Panc1 (cell line): ENCODE data around the gene ZNF441. TPM values are rescaled to one million over a fixed set of nuclear protein-coding genes. Genes with fewer than 3 reads are reported as not detected.

ENCODE experiments used
- ATAC-seq: fragments of 200-7000 bp; cut with Tn5 transposase; 2 replicates; pipeline ENCODE4 v1.9.1; 2020; ENCODE audit warnings: mild to moderate bottlenecking, moderate library complexity
- BruUV-seq: library from RNA; stranded (reverse); fragments of 400-500 nt; replicated peaks from 2 replicates; lab custom pipeline; 2021; lab: Mats Ljungman, UMichigan
- CTCF ChIA-PET: fragments of 300-600 bp; sonication (Branson Sonifier 250); formaldehyde crosslinking; loops from one replicate; lab custom pipeline; 2022; ENCODE audit warnings: antibody characterized with exemption; lab: Charles Lee
- POLR2A ChIA-PET: fragments of 300-600 bp; sonication (Branson Sonifier 250); formaldehyde crosslinking; loops from one replicate; lab custom pipeline; 2022; ENCODE audit warnings: antibody characterized with exemption; lab: Charles Lee
- DNase-seq: peaks from one replicate; pipeline ENCODE4 v3.0.0-alpha.2; 2010; ENCODE audit warnings: low read depth, low spot score
- H3K27ac ChIP-seq: 2 replicates; pipeline ENCODE4 v1.5.1; 2011; ENCODE audit warnings: mild to moderate bottlenecking, low read length, inconsistent platforms
- H3K27me3 ChIP-seq: fragments of 200-500 bp; sonication (Bioruptor generic); 2 replicates; pipeline ENCODE4 v1.6.0; 2014; ENCODE audit warnings: low read length, inconsistent platforms; ENCODE audit not compliant: control insufficient read depth, insufficient read depth
- H3K36me3 ChIP-seq: fragments of 200-500 bp; sonication (Bioruptor generic); 2 replicates; pipeline ENCODE4 v1.5.1; 2014; ENCODE audit warnings: inconsistent platforms, mild to moderate bottlenecking, low read length, moderate library complexity; ENCODE audit not compliant: control insufficient read depth, insufficient read depth
- H3K4me1 ChIP-seq: 2 replicates; pipeline ENCODE4 v1.5.1; 2011; ENCODE audit warnings: inconsistent platforms, mild to moderate bottlenecking, low read length, moderate library complexity; ENCODE audit not compliant: control insufficient read depth, insufficient read depth
- H3K4me3 ChIP-seq, 2 experiments: 2 replicates each; pipeline ENCODE4 v1.5.1; 2011 to 2012; ENCODE audit warnings: low read depth in 2 of 2, low read length in 2 of 2, mild to moderate bottlenecking in 2 of 2, inconsistent platforms in 1 of 2, moderate library complexity in 1 of 2
- H3K9me3 ChIP-seq: fragments of 200-500 bp; sonication (Bioruptor generic); 2 replicates; pipeline ENCODE4 v1.5.1; 2014; ENCODE audit warnings: low read depth, mild to moderate bottlenecking, inconsistent platforms, low read length, moderate library complexity; ENCODE audit not compliant: control insufficient read depth, insufficient read depth
- POLR2AphosphoS5 ChIP-seq: IDR thresholded peaks from 2 replicates; pipeline ENCODE4 v1.6.1; 2012; ENCODE audit warnings: mild to moderate bottlenecking, low read depth, low read length, moderate library complexity
- SIN3A ChIP-seq: IDR thresholded peaks from 2 replicates; pipeline ENCODE4 v1.6.1; 2012; ENCODE audit warnings: low read depth, mild to moderate bottlenecking, low read length, moderate library complexity, borderline replicate concordance; ENCODE audit not compliant: insufficient read depth
- TCF7L2 ChIP-seq: IDR thresholded peaks from 2 replicates; pipeline ENCODE4 v1.6.1; 2011; ENCODE audit warnings: mild to moderate bottlenecking, low read depth, low read length, inconsistent platforms
- in situ Hi-C: cut with HindIII; loops from 2 replicates; pipeline ENCODE4 v1.10.0; 2016; ENCODE audit warnings: low sequenced_read_pairs, low pct_unique_long_range_greater_than_20kb
- intact Hi-C: fragments of 100-400 bp; cut with micrococcal nuclease; formaldehyde crosslinking; loops from one replicate; pipeline ENCODE4 v1.10.0; 2022; ENCODE audit not compliant: unreplicated experiment
- total RNA-seq: library from RNA; stranded (reverse); gene quantifications from one replicate; pipeline ENCODE4 v1.2.1, GENCODE V29; 2021; ENCODE audit not compliant: unreplicated experiment
- TF ChIP-seq, protein P1 (sequence below): fragments of 450-650 bp; IDR thresholded peaks from 2 replicates; pipeline ENCODE4 v1.5.1; 2017; ENCODE audit warnings: mild to moderate bottlenecking
- TF ChIP-seq, protein P2 (sequence below), 2 experiments: IDR thresholded peaks; 2 replicates each; pipeline ENCODE4 v1.6.1; 2011 to 2012; ENCODE audit warnings: low read depth in 2 of 2, control low read depth in 1 of 2, low read length in 1 of 2, mild to moderate bottlenecking in 1 of 2, moderate library complexity in 1 of 2; ENCODE audit not compliant: insufficient read depth in 1 of 2

Gene ZNF441
- total RNA-seq, 1 experiment from 2014 or later = 2.8 TPM

DNA sequence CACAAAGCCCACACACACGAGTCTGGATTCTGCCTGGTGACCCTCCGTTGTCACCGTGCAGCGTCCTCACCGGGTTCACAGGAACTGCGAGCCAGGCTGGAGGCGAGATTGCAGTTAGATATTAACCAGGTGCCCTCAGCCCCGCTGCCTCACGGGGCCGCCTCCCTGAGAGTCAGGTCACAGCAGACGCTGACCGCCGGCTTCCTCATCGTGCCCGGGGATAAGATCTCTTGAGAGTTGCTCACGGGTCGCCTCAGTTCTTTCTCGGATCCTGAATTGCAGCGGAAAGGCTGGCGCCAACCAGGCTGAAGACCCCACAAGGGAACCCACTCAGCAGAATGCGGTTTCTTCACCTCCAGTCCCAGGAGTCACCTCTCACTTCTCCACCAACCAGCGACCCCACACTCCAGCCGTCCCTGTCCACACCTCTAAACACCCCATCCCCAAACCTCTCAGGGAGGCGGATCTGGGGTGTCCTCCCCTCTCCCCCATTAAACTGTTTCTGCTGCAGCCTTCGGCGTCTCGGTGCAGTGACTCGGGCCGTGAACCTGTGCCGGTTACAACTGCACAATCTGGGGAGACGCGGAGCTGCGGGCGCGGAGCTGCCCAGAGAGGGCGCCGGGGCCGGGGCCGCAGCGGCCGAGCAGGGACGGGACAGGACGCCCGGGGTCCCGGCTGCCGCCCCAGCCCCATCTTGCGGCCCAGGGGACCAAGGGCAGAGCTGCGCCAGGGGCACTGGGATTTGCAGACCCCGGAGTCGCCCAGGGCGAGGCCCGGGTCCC lies 28.6 kb upstream of the ZNF441 start:
- ChIA-PET POLR2A (no interaction called here), CTCF (no interaction called here)
- H3K27ac ChIP-seq = peak overlapping the region; percentile 79
- TSS peak; percentile 88 for BruUV-seq
- DNase-seq (no peak), ATAC-seq (peak; percentile 75)
- no peaks in the 10 kb centered on the region for H3K9me3 ChIP-seq
- in situ Hi-C loops (no loop called here), intact Hi-C loops (no loop called here)
- H3K27me3 ChIP-seq = no peaks in the 10 kb centered on the region
- H3K4me3 ChIP-seq = peak overlapping the region; percentile 83 to 84
- H3K4me1 ChIP-seq = peaks cover 7% of the 10 kb centered on the region
- TF ChIP-seq, protein P1, sequence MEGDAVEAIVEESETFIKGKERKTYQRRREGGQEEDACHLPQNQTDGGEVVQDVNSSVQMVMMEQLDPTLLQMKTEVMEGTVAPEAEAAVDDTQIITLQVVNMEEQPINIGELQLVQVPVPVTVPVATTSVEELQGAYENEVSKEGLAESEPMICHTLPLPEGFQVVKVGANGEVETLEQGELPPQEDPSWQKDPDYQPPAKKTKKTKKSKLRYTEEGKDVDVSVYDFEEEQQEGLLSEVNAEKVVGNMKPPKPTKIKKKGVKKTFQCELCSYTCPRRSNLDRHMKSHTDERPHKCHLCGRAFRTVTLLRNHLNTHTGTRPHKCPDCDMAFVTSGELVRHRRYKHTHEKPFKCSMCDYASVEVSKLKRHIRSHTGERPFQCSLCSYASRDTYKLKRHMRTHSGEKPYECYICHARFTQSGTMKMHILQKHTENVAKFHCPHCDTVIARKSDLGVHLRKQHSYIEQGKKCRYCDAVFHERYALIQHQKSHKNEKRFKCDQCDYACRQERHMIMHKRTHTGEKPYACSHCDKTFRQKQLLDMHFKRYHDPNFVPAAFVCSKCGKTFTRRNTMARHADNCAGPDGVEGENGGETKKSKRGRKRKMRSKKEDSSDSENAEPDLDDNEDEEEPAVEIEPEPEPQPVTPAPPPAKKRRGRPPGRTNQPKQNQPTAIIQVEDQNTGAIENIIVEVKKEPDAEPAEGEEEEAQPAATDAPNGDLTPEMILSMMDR = no peak
- TF ChIP-seq TCF7L2 = no peak
- TF ChIP-seq, protein P2, sequence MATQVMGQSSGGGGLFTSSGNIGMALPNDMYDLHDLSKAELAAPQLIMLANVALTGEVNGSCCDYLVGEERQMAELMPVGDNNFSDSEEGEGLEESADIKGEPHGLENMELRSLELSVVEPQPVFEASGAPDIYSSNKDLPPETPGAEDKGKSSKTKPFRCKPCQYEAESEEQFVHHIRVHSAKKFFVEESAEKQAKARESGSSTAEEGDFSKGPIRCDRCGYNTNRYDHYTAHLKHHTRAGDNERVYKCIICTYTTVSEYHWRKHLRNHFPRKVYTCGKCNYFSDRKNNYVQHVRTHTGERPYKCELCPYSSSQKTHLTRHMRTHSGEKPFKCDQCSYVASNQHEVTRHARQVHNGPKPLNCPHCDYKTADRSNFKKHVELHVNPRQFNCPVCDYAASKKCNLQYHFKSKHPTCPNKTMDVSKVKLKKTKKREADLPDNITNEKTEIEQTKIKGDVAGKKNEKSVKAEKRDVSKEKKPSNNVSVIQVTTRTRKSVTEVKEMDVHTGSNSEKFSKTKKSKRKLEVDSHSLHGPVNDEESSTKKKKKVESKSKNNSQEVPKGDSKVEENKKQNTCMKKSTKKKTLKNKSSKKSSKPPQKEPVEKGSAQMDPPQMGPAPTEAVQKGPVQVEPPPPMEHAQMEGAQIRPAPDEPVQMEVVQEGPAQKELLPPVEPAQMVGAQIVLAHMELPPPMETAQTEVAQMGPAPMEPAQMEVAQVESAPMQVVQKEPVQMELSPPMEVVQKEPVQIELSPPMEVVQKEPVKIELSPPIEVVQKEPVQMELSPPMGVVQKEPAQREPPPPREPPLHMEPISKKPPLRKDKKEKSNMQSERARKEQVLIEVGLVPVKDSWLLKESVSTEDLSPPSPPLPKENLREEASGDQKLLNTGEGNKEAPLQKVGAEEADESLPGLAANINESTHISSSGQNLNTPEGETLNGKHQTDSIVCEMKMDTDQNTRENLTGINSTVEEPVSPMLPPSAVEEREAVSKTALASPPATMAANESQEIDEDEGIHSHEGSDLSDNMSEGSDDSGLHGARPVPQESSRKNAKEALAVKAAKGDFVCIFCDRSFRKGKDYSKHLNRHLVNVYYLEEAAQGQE (IDR thresholded peaks at IDR 0.05; ENCODE audit: insufficient read depth in 1 of 2, low read depth in 2 of 2, low read length in 1 of 2) = no peak
- TF ChIP-seq SIN3A = no peak
- no peak for TF ChIP-seq POLR2AphosphoS5
- no peaks in the 10 kb centered on the region for H3K36me3 ChIP-seq

DNA sequence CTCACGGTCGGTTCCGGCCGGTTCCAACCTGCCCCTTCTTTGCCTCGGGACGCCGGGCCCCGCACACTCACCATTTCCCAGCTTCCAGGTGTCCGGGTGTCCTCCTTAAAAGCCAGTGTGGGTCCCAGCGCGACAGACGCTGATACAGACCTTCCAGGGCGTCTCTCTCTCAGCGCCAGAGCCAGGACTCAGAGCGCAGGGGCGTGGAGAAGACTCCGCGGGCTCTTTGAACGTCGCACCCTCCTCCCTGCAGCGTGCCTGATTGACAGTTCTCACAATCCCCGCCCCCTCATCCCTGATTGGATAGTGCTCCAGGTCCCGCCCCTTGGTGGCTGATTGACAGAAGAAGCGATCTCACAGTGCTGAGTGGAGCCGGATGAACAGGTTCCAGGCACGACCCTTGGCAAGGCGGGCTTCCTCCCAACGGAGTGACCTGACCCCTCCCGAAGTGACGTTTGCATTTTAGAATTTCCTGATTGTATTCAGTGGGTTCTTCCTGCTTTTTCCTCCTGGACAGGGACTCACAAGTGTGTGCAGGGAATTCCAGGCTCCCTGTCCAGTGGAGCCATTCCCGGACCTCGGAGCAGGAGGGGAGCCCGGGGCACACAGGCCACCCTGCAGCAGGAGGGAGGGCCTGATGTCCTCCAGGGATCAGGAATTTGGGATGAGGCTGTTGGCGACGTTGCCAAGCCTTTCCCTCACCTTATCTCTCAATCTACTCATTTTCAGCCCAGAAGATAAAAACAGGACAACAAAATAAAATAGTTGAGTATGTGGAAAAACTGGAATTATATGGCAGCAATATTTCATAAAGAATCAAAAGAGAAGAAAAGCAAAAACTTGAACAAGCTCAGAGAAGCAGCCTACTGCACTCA lies 27.8 kb upstream of the ZNF441 start, which contains the start of gene ZNF823:
Gene ZNF823, minus strand, starts transcription at position 201 of the 875 bp plus-strand sequence. Its CDS starts 127 bp downstream, at position 74.
- Histone ChIP-seq H3K9me3 (no peaks in the 10 kb centered on the region), H3K4me3 (peak within 1 kb of the TSS; percentile 83 to 84), H3K4me1 (peaks cover 7% of the 10 kb centered on the region), H3K36me3 (no peaks in the 10 kb centered on the region), H3K27me3 (no peaks in the 10 kb centered on the region), H3K27ac (peak within 1 kb of the TSS; percentile 95)
- intact Hi-C loops = no loop called here
- no TSS peak for BruUV-seq
- DNase-seq (peak; percentile 84), ATAC-seq (peak; percentile 99)
- CTCF ChIA-PET = no interaction called here
- POLR2A ChIA-PET = no interaction called here
- in situ Hi-C loops = no loop called here
- TF ChIP-seq, protein P1 = no peak
- TF ChIP-seq POLR2AphosphoS5 (peak; percentile 54; the same call in 1 of the 2 replicates), TCF7L2 (peak; percentile 100)
